Transverse colon (tissue), 4 donors: ENCODE measurements around the gene EPB42. TPM values are rescaled to one million over a fixed set of nuclear protein-coding genes. Genes with fewer than 3 reads are reported as not detected.

Experiments used
- DNase-seq: peaks from one replicate; pipeline ENCODE4 v3.0.0-alpha.2; 2019
- H3K27ac ChIP-seq, 4 donors: fragments of 200-600 bp; sonication (generic); 2 replicates each; pipeline ENCODE4 v1.5.1; 2016 to 2018; ENCODE audit warnings: inconsistent platforms in 4 of 4
- H3K27me3 ChIP-seq: fragments of 200-600 bp; sonication (generic); 2 replicates; pipeline ENCODE4 v1.5.1; 2017; ENCODE audit warnings: inconsistent platforms
- H3K36me3 ChIP-seq, 4 donors: fragments of 200-600 bp; sonication (generic); 2 replicates each; pipeline ENCODE4 v1.5.1; 2017 to 2019; ENCODE audit warnings: inconsistent platforms in 4 of 4
- H3K4me1 ChIP-seq, 4 donors: fragments of 200-600 bp; sonication (generic); 2 replicates each; pipeline ENCODE4 v1.5.1; 2017 to 2020; ENCODE audit warnings: inconsistent platforms in 4 of 4
- H3K4me3 ChIP-seq, 4 donors: fragments of 200-600 bp; sonication (generic); 1 replicate in 1 of 4; 2 replicates in 3 of 4; pipeline versions ENCODE4 v1.5.1 to v1.6.1; 2017 to 2019; ENCODE audit warnings: inconsistent platforms in 4 of 4
- H3K9me3 ChIP-seq, 2 donors: fragments of 200-600 bp; sonication (generic); 2 replicates each; pipeline ENCODE4 v1.5.1; 2017 to 2019; ENCODE audit warnings: inconsistent platforms in 2 of 2
- EP300 ChIP-seq: sonication (generic); formaldehyde crosslinking; IDR thresholded peaks from one replicate; pipeline ENCODE4 v1.6.1; 2017; ENCODE audit warnings: antibody characterized with exemption, low read depth
- POLR2A ChIP-seq: fragments of 450-650 bp; IDR thresholded peaks from one replicate; pipeline ENCODE4 v1.6.1; 2016; ENCODE audit warnings: antibody characterized with exemption, mild to moderate bottlenecking, moderate library complexity
- POLR2AphosphoS5 ChIP-seq, 3 donors: sonication (generic); formaldehyde crosslinking; IDR thresholded peaks; one replicate each; pipeline ENCODE4 v1.6.1; 2016; ENCODE audit warnings: antibody characterized with exemption in 3 of 3
- WGBS, 2 donors: methylation state at CpG; one replicate each; pipeline ENCODE4 v1.1.5; 2018; ENCODE audit warnings: low coverage in 1 of 2; 5-methylcytosine and 5-hydroxymethylcytosine counted together
- in situ Hi-C, 4 donors: fragments of 200-750 bp; cut with MboI; loops; one replicate each; pipeline versions ENCODE4 v1.15.0 to v1.15.1; 2017; ENCODE audit warnings: low sequenced_read_pairs in 3 of 4, low pct_ligation_motif_present in 1 of 4, low pct_unique_long_range_greater_than_20kb in 1 of 4
- intact Hi-C: fragments of 100-400 bp; cut with DNase I; formaldehyde crosslinking; loops from one replicate; pipeline ENCODE4 v1.15.1; 2023; ENCODE audit warnings: low total_unique reads
- total RNA-seq, 4 donors: library from RNA; depleted of rRNA; stranded (reverse); fragments of >200 nt; gene quantifications; one replicate each; pipeline ENCODE4 v1.1.0, GENCODE V29; 2016
- TF ChIP-seq, protein P1 (sequence below), 5 experiments: fragments of 200-600 bp in 3 of 5; fragments of 450-650 bp in 2 of 5; sonication (generic) in 3 of 5; IDR thresholded peaks; 1 replicate in 2 of 5; 2 replicates in 3 of 5; pipeline ENCODE4 v1.5.1; 2016 to 2017; ENCODE audit warnings: antibody characterized with exemption in 5 of 5, inconsistent platforms in 3 of 5, mild to moderate bottlenecking in 2 of 5, moderate library complexity in 1 of 5

EPB42 gene
- total RNA-seq, 4 donors from 2014 or later, result not detected

GRCh38 chr15:43213466-43213865 lies 7.4 kb downstream of the EPB42 start:
- Histone ChIP-seq H3K4me3 (no peak overlapping the region), H3K27ac (no peak overlapping the region), H3K36me3 (no peaks in the 10 kb centered on the region), H3K27me3 (peaks cover 13% of the 10 kb centered on the region), H3K9me3 (no peaks in the 10 kb centered on the region), H3K4me1 (no peaks in the 10 kb centered on the region)
- in situ Hi-C loops (no loop called here), intact Hi-C loops (no loop called here)
- no peak for DNase-seq
- no peak for TF ChIP-seq POLR2A
- TF ChIP-seq, protein P1, sequence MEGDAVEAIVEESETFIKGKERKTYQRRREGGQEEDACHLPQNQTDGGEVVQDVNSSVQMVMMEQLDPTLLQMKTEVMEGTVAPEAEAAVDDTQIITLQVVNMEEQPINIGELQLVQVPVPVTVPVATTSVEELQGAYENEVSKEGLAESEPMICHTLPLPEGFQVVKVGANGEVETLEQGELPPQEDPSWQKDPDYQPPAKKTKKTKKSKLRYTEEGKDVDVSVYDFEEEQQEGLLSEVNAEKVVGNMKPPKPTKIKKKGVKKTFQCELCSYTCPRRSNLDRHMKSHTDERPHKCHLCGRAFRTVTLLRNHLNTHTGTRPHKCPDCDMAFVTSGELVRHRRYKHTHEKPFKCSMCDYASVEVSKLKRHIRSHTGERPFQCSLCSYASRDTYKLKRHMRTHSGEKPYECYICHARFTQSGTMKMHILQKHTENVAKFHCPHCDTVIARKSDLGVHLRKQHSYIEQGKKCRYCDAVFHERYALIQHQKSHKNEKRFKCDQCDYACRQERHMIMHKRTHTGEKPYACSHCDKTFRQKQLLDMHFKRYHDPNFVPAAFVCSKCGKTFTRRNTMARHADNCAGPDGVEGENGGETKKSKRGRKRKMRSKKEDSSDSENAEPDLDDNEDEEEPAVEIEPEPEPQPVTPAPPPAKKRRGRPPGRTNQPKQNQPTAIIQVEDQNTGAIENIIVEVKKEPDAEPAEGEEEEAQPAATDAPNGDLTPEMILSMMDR (IDR thresholded peaks at IDR 0.05), result no peak
- no peak for TF ChIP-seq EP300
- no peak for TF ChIP-seq POLR2AphosphoS5 (IDR thresholded peaks at IDR 0.05)
- 80% methylated on average over 5 of the region's 5 CpGs; no CpG with 5 or more reads in 1 of the 2 donors for WGBS, 2 donors

GRCh38 chr15:43212951-43213350 lies 7.9 kb downstream of the EPB42 start:
- intact Hi-C loops (no loop called here), in situ Hi-C loops (no loop called here)
- H3K4me3 ChIP-seq, result no peak overlapping the region
- peaks cover 13% of the 10 kb centered on the region for H3K27me3 ChIP-seq
- H3K27ac ChIP-seq, result no peak overlapping the region
- no peak for DNase-seq
- no peaks in the 10 kb centered on the region for H3K36me3 ChIP-seq
- no peak for TF ChIP-seq POLR2AphosphoS5 (IDR thresholded peaks at IDR 0.05)
- TF ChIP-seq POLR2A, result no peak
- no peak for TF ChIP-seq EP300
- TF ChIP-seq, protein P1 (IDR thresholded peaks at IDR 0.05), result no peak
- H3K9me3 ChIP-seq, result no peaks in the 10 kb centered on the region
- H3K4me1 ChIP-seq, result no peaks in the 10 kb centered on the region

DNA sequence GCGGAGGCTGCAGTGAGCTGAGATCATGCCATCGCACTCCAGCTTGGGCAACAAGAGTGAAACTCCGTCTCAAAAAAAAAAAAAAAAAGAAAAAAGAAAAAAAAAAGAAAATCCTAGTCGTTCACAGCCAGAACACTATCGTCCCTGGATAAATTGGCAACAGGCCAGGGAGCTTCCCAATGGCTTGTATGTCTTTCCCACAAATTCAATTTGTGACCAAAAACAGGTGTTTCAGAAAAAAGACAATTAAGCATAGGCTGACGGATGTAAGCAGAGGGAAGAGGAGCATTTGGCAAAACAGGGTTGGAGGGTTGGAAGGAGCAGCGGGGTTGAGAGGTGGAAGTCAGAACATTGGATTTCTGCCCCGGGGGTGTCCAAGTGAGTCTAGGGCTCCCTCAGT lies 8.5 kb downstream of the EPB42 start:
- no peaks in the 10 kb centered on the region for H3K4me1 ChIP-seq
- H3K9me3 ChIP-seq, result no peaks in the 10 kb centered on the region
- no peak overlapping the region for H3K4me3 ChIP-seq
- H3K27ac ChIP-seq, result no peak overlapping the region
- in situ Hi-C loops (no loop called here), intact Hi-C loops (no loop called here)
- peaks cover 13% of the 10 kb centered on the region for H3K27me3 ChIP-seq
- no peak for DNase-seq
- H3K36me3 ChIP-seq, result no peaks in the 10 kb centered on the region
- TF ChIP-seq, protein P1 (IDR thresholded peaks at IDR 0.05), result no peak
- no peak for TF ChIP-seq POLR2AphosphoS5 (IDR thresholded peaks at IDR 0.05)
- TF ChIP-seq POLR2A, result no peak
- no peak for TF ChIP-seq EP300
- WGBS, 2 donors, result 73 to 78% methylated on average over 5 to 8 of the region's 8 CpGs

GRCh38 chr15:43211224-43211735 lies 9.5 kb downstream of the EPB42 start:
- intact Hi-C loops, result no loop called here
- in situ Hi-C loops, result no loop called here
- Histone ChIP-seq H3K4me1 (no peaks in the 10 kb centered on the region), H3K27ac (no peak overlapping the region), H3K27me3 (peaks cover 13% of the 10 kb centered on the region), H3K36me3 (no peaks in the 10 kb centered on the region), H3K9me3 (no peaks in the 10 kb centered on the region), H3K4me3 (no peak overlapping the region)
- no peak for DNase-seq
- no peak for TF ChIP-seq POLR2AphosphoS5 (IDR thresholded peaks at IDR 0.05)
- TF ChIP-seq, protein P1 (IDR thresholded peaks at IDR 0.05), result no peak
- TF ChIP-seq POLR2A, result no peak
- TF ChIP-seq EP300, result no peak
- 79 to 80% methylated on average over 1 to 4 of the region's 4 CpGs for WGBS, 2 donors
